Mesenteric fat pad (tissue), 1 donor: ENCODE measurements around the gene ARNT2. TPM values are rescaled to one million over a fixed set of nuclear protein-coding genes. Genes with fewer than 3 reads are reported as not detected.

Experiments
- DNase-seq: peaks from one replicate; pipeline ENCODE4 v3.0.0-alpha.2; 2020; ENCODE audit warnings: low spot score
- total RNA-seq: library from RNA; stranded (reverse); fragmentation: NEBNext Ultra II Directional; extraction: Animal tissue kit (Norgen Biotek cat#: 25700); gene quantifications from one replicate; pipeline ENCODE4 v1.2.1, GENCODE V29; 2021
- donor health status: DM: yes; HTN: yes; CAD: no.

Gene ARNT2
- total RNA-seq, 1 donor from 2014 or later: 1.8 TPM

DNA sequence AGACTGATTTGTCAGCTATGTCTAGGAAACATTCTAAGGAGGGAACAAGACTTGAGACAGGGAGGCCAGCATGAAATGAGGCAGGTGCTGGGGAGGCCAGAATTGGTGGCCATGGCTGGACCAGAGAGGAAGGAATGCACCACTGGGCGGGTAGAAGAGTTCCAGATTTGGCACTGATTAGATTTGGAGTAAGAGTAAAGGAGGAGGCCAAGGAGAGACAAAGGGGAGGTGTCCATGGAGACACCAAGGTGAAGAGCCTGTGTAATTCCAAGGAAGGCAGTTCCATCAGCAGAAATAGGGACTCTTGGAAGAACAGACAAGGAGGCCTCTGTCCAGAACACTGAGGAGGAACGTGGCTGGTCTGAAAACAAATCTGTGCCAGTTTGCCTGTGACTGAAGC lies 1.8 kb downstream of the ARNT2 start:
- DNase-seq: no peak

DNA sequence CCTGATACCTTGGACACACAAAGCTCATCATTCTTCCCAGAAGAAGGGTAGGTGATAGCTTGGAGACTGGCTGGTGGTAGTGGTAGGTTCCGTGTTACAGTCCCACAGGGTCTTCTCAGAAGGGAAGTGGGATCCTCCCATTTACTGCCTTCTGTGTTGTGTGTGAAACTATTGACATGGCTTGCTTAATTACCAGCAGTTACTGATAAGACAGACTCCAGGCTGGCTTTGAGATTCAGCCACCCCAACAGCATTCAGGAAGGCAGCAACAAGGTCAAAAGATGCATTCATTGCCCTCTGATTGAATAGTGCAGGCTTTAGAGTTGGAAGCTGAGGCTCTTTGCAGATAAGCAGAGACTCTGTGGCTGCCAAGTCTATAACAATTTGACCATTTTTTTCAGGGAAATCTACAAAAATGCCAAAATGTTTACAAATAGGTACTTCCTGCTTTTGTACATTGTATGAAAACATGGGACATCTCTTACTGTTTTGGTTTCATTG lies 7.7 kb downstream of the ARNT2 start:
- no peak for DNase-seq

- DNase-seq: no peak
Measured at GRCh38 chr15:80414546-80415357, 10.6 kb downstream of the ARNT2 start.

DNA sequence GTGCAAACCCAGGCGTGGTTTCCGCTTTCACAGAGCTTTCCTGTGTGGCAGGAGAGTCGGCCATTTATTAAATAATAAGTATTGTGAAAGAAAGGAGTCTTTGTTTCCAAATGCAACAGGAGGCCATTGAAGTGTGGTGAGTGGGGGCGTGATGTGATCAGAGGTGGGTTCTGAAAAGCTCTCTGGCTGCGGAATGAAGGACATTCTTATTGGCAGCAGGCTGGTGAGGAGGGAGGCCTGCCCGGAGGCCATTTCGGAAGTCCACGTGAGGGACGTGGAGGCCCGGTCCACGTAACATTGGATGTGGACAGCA lies 11.1 kb downstream of the ARNT2 start:
- no peak for DNase-seq

DNA sequence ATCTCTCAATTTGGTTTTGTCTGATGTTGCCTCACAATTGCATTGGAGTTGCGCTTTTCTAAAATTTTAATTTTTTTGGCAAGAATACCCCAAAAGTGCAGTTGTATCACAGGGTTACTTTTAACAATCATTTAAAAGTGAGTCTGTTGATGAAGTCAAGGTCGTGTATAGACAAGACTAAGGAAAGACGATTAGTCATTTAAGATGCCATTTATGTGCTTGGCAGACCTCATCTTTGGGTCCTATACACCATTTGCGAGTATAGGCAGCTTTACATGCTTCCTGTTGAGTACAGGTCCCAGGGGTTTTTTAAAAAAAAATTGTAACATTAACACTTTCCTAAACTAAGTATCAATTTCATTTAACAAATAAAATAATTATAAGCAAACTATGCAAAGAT lies 12.5 kb downstream of the ARNT2 start:
- DNase-seq: no peak

- DNase-seq: no peak
Measured at GRCh38 chr15:80418892-80419537, 14.8 kb downstream of the ARNT2 start.

DNA sequence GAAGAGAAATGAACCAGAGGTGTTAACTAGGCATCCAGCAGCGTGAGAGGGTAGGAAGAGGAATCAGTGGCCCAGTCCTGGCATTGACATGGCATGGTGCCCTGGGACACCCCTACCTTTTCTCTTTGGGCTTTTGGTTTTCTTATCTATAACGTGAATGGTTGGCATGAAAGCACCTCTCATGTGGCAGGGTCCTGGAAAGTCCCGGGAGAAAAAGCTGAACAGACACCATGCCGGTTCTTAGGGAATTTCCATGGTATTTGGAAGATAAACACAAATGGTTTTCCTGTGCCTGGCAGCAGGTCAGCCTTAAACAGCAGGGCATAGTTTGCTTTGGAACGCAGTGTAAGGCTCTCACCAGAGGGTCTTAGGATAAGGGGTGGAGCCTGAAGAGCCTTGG lies 15.4 kb downstream of the ARNT2 start:
- no peak for DNase-seq

- DNase-seq: no peak
Measured at GRCh38 chr15:80420658-80421057, 16.5 kb downstream of the ARNT2 start.

- DNase-seq: no peak
Measured at GRCh38 chr15:80423215-80423614, 19.0 kb downstream of the ARNT2 start.

DNA sequence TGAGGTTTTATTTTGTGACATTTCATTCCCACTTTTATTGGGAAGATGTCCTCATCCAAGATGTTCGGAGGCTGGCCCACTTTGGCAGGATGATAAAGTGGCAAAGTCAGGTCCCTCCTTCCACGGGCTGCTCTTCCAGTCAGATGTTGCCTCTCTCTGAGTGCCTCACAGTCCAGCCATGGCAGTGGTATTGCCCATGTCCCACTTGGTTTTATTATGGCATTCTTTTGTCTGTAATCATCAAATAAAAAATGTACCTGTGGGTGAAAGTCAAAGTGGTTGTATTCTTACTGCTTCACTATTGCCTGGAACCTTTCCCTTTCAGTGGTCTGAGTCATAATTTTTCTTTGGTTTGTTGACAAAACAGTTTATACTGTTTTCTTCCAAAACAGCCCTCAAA lies 20.2 kb downstream of the ARNT2 start:
- DNase-seq: no peak

GRCh38 chr15:80426316-80426715 lies 22.1 kb downstream of the ARNT2 start:
- no peak for DNase-seq

GRCh38 chr15:80429964-80430363 lies 25.8 kb downstream of the ARNT2 start:
- no peak for DNase-seq

DNA sequence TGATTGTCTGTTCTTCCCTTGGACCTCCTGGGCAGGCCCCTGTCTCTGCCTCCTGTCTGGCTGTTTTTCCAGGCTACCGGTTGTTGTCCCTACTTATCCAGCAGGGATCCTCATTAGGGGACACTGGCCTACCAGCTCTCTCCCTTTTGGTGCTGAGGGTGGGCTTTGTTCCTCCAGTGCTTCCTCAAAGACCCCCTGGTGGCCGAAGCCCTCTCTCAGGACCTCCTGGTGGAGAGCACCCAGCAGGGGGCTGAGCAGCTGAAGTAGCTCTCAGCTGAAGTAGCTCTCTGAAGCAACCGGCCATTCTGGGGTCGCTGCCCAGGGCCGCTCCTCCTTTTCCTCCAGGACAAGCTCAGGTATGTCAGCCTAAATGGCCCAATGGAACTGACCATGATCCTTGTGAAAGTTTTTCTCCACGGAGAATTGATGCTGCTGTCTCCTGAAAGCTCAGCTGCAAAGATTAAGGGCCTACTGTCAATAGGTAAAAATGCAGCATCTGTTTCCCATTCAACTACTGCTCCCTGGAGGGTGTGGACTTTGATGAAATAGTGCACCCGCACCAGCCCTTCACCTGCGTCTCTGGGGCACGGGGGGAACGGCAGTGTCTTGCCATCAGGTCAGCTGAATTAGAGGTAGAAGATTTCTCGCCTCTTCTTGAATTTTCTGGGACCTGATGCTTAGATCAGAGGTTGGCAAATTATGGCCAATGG lies 27.6 kb downstream of the ARNT2 start:
- DNase-seq: no peak

DNA sequence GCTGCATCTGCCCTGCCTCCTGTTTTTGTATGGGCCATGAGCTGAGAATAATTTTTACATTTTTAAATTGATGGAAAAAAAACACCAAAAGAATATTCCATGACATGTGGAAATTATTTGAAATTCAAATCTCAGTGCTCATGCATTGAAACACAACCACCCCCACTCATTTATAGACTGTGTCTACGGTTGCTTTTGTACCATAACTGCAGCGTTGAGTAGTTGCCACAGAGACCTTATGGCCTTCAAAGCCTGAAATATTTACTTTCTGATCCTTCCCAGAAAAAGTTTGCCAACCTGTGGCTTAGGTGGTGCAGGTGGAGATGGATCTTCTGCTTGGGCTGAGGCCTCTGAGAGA lies 28.1 kb downstream of the ARNT2 start:
- DNase-seq: no peak

DNA sequence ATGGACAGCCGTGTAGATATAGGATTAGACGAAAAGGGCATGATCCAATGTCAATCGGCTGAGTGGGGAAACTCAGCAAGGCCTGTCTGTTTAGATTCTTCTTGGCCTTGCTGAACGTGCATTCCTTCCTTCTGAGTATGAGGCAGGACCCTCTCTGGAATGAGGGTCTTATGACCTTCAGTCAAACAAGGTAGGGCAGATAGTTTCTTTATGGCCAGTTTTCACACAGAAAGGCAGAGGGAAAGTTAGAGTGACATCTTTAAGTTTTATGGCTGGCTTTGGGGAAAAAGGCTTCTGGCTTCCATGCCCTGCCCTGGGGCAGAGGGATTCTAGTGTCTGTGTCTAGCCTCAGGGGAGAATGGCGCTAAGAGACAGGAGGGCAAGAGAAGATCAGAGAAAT lies 29.7 kb downstream of the ARNT2 start:
- DNase-seq: no peak

GRCh38 chr15:80434926-80435720 lies 30.9 kb downstream of the ARNT2 start:
- no peak for DNase-seq

GRCh38 chr15:80436511-80437307 lies 32.5 kb downstream of the ARNT2 start:
- DNase-seq: no peak

DNA sequence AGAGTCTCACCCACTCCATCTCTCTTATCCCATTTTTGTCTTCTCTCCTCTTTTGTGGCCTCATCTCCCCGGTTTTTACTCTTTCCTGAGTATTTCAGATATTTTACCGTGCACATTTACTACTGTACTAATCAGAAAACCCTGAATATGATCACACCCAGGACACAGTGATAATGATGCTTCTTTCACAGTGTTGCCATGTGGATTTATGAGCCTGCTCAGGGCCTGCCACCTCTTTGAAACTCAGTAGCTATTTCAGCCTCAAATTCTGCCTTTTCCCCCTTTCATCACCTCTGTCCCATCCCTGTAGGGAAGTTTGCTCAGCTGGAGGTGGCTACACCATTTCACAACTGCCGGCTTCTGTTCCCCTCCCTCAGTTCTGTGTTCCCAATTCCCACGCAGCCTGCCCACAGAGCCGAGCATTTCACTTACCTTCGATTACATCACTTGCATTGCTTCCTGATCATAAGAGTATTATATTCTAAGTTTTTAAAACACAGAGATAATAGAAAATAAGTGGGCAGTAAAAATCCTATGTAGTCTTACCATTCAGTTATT lies 33.2 kb downstream of the ARNT2 start:
- no peak for DNase-seq

DNA sequence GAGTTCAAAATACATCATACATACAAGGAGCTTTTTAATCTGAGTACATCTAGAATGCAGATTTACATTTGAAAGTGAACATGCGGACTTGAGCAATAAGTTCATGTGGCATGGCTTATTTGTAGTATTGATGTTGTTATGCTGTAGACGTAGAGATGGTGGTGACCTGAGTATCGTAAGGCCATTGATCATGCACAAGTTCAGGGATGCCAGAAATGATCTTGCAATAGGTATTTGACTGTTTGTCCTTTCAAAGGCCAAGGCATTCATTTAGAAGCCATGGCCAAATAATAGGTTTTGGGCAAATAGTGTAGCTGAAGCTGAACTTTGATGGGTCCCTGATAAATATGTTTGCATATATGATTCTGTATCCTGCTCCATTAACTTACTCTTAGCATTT lies 35.0 kb downstream of the ARNT2 start:
- DNase-seq: no peak

DNA sequence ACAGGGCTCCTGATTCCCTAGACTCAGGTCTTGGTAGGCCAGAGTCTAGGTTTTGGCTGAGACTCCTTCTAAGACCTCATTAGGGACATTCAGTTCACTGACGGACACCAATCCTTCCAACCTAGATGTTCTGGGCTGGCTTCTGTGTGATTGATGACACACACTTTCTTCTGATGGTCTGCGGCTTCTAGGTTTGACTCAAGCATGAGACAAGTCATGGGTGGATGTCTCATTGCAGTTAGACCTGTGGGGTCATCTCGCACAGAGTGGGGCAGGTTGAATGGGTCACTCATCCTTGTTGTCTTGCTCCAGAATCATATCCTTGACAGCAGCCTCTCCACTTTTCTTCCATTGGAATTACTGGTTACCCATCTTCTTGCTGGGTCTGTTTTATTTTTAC lies 35.8 kb downstream of the ARNT2 start:
- no peak for DNase-seq
